ENCODE results near the gene GTF2B. TPM values are rescaled to one million over a fixed set of nuclear protein-coding genes. Genes with fewer than 3 reads are reported as not detected.
A peak's percentile ranks its signal among the peaks of the same experiment; 100 is the strongest.
"Not testable (repeated sequence)": the region's sequence is repeated elsewhere in the genome, so short reads cannot be mapped to it uniquely, and the experiment has no call there.

The GTF2B gene
- total RNA-seq, 2 experiments from 2014 or later: 34.3 to 38.1 TPM

DNA sequence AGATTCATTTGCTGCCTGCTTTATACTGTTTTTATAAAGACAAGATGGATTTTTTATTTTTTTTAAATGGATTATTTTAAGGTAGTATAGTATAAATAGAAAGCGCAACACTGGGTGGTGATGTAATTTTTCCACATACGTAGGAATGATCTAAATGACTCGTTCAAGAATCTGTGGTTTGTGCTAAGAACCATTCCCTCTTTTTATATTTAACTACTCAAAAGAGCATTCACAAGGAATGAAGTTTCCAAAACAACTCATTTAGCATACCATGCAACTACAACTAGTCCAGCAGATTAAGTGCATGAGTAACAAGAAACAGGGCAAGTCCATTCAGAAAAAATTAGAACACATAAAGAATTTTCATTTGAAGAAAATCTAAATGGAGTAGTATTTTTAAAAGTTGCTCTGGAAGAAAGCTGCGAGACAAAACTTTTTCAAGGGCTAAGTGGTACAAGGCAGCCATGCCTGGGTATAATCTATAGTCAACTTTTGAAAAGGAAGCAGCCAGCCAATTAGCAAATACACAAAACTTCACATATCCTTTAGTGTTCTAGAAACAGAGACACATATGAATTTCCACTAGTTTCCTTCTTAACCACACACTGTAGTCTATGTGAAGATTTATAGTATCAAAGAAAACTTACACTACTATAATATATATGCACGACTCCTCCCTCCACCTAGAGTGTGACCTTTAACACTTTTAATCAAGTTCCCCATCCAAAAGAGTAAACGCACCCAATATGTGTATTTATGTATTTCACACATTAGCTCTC lies 23.4 kb downstream of the GTF2B start:
- intact Hi-C loops (cut with DNase I, micrococcal nuclease): loop anchor here in 1 of 2 experiments (2.0 kb wide), 1 partner anchor 23 kb away; the partner anchor contains the start of gene GTF2B
- H3K4me3 Mint-ChIP-seq: peak overlapping the region; percentile 33
- peak overlapping the region; percentile 92 for H3K27ac Mint-ChIP-seq
- ChIA-PET POLR2A (interaction anchor here (0.7 kb wide), 1 partner anchor 183 kb away, joined by 3 read pairs; no protein-coding TSS in a partner anchor), CTCF (interaction anchor here (0.7 to 1.8 kb wide), 3 partner anchors 10 to 213 kb away, joined by 3 to 14 read pairs (median 4); no protein-coding TSS in a partner anchor)
- peaks cover 59% of the 10 kb centered on the region for H3K4me1 Mint-ChIP-seq
- H3K27me3 Mint-ChIP-seq: no peaks in the 10 kb centered on the region
- H3K36me3 Mint-ChIP-seq (ENCODE audit: low read depth): peaks cover 21% of the 10 kb centered on the region
- H3K9me3 Mint-ChIP-seq (ENCODE audit: low read depth): no peaks in the 10 kb centered on the region
- ATAC-seq (peak; percentile 77), DNase-seq (no peak)

DNA sequence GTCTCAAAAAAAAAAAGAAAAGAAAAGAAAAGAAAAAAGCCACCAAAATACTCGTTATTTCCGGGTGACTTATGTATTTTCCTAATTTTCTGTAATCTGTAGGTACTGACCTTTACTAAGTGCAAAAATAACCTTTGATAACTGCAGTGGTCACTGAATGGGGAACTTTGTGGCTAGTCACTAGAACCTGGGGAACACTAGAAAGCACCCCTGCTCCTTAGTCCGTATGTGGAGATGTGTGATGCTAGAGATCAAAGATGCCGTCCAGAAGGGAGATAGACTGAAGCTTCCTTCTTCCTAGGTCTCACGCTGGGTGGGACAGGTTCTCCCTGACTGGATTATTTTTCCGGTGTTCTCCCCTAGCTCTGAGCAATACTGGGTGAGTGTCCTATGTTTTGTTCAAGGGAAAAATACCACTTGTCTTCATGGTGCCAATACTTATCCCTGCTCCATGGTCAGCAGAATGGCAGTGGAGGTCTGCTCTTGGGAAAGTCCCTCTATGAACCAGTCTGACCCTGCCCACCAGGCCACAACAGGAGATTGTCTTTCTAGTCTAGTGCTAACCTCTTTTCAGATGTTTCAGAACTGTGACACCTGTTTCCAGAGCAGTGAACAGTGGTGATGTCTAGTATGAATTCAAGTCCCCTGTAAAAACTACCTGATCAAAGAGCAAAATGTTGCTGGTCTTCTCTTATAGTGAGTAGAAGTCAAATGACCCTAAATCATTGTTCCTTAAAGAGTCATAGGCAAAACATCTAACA lies 39.9 kb downstream of the GTF2B start:
- ATAC-seq (no peak), DNase-seq (no peak)
- ChIA-PET CTCF (interaction anchor here (1.2 to 2.4 kb wide), 3 partner anchors 8 to 48 kb away, joined by 4 to 7 read pairs (median 5); no protein-coding TSS in a partner anchor), POLR2A (no interaction called here)
- H3K4me3 Mint-ChIP-seq: no peak overlapping the region
- no peaks in the 10 kb centered on the region for H3K27me3 Mint-ChIP-seq
- H3K9me3 Mint-ChIP-seq (ENCODE audit: low read depth): no peaks in the 10 kb centered on the region
- intact Hi-C loops (cut with DNase I, micrococcal nuclease): no loop called here
- H3K27ac Mint-ChIP-seq: peak overlapping the region; percentile 23
- H3K36me3 Mint-ChIP-seq (ENCODE audit: low read depth): peaks cover 29% of the 10 kb centered on the region
- H3K4me1 Mint-ChIP-seq: no peaks in the 10 kb centered on the region

DNA sequence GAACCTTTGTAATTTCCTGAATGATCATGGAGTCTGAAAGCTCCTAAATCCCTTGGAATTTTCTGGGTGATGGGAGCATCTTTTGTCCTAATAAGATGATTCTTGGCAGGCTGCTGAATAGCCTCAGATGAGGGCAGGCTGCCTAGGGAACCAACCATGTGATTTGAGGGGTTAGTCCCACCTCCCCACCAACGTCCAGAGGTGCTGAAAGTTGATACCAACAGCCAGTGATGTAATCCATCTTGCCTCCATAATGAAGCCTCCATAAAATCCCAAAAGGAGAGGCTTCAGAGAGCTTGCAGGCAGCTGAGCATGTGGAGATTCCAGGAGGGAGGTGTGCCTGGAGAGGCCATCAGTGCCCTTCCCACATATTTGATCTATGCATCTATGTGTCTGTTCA lies 43.7 kb downstream of the GTF2B start:
- intact Hi-C loops (cut with DNase I, micrococcal nuclease): no loop called here
- H3K4me3 Mint-ChIP-seq: no peak overlapping the region
- ATAC-seq: no peak
- ChIA-PET CTCF (interaction anchor here (1.1 to 2.1 kb wide), 2 partner anchors 29 to 31 kb away, joined by 4 to 5 read pairs; no protein-coding TSS in a partner anchor), POLR2A (no interaction called here)
- DNase-seq: no peak
- H3K36me3 Mint-ChIP-seq (ENCODE audit: low read depth): peaks cover 11% of the 10 kb centered on the region
- H3K9me3 Mint-ChIP-seq (ENCODE audit: low read depth): no peaks in the 10 kb centered on the region
- no peaks in the 10 kb centered on the region for H3K27me3 Mint-ChIP-seq
- no peak overlapping the region for H3K27ac Mint-ChIP-seq
- H3K4me1 Mint-ChIP-seq: no peaks in the 10 kb centered on the region

DNA sequence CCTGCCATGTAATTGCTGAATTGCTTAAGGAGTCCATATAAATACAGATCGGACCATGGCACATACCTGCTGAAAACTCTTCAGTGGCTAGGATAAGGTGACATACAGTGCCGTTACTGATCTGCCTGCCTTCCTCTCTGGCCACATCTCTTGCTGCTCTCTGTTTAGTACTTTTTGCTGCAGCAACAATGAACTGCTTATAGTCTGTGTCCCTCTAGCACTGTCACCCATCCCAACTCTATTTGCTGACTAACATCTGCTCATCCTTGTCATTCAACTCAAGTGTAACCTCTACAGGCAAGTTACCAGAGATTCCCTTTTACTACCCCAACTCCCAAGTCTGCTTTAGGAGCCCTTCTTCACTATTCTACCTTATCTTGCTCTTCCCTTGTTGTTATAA lies 65.6 kb downstream of the GTF2B start:
- ChIA-PET CTCF (no interaction called here), POLR2A (no interaction called here)
- H3K4me3 Mint-ChIP-seq: no peak overlapping the region
- intact Hi-C loops (cut with DNase I, micrococcal nuclease): no loop called here
- no peak for DNase-seq
- no peak overlapping the region for H3K27ac Mint-ChIP-seq
- ATAC-seq: no peak
- no peaks in the 10 kb centered on the region for H3K27me3 Mint-ChIP-seq
- no peaks in the 10 kb centered on the region for H3K9me3 Mint-ChIP-seq (ENCODE audit: low read depth)
- no peaks in the 10 kb centered on the region for H3K4me1 Mint-ChIP-seq
- H3K36me3 Mint-ChIP-seq (ENCODE audit: low read depth): peaks cover 18% of the 10 kb centered on the region

DNA sequence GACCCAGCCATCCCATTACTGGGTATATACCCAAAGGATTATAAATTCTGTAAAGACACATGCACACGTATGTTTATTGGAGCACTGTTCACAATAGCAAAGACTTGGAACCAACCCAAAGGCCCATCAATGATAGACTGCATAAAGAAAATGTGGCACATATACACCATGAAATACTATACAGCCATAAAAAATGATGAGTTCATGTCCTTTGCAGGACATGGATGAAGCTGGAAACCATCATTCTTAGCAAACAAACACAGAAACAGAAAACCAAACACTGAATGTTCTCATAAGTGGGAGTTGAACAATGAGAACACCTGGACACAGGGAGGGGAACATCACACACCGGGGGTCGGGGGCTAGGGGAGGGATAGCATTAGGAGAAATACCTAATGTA lies 71.7 kb downstream of the GTF2B start:
- intact Hi-C loops (cut with DNase I, micrococcal nuclease); H3K4me3 Mint-ChIP-seq; DNase-seq; H3K9me3 Mint-ChIP-seq (ENCODE audit: low read depth); H3K27ac Mint-ChIP-seq; ATAC-seq; CTCF ChIA-PET; H3K27me3 Mint-ChIP-seq; H3K4me1 Mint-ChIP-seq; POLR2A ChIA-PET: not testable (repeated sequence)
- peaks cover 28% of the 10 kb centered on the region for H3K36me3 Mint-ChIP-seq (ENCODE audit: low read depth)

DNA sequence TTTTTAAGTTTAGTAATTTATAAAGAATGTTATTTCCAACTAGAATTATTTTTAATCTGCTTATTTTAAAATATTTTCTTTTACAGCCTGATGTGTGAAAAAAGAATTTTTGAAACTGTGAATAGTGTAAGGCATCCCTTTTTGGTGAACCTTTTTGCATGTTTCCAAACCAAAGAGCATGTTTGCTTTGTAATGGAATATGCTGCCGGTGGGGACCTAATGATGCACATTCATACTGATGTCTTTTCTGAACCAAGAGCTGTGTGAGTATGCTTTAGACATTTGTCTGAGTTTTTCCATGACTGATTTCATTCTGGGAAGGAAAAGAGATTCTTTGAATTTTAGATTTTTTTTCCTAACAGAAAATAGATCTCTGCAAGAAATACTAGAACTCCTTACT lies 77.9 kb downstream of the GTF2B start:
- ChIA-PET CTCF (no interaction called here), POLR2A (no interaction called here)
- no peak for DNase-seq
- Mint-ChIP-seq H3K27me3 (no peaks in the 10 kb centered on the region), H3K4me1 (no peaks in the 10 kb centered on the region), H3K27ac (no peak overlapping the region), H3K36me3 (ENCODE audit: low read depth) (peaks cover 27% of the 10 kb centered on the region), H3K4me3 (no peak overlapping the region), H3K9me3 (ENCODE audit: low read depth) (no peaks in the 10 kb centered on the region)
- intact Hi-C loops (cut with DNase I, micrococcal nuclease): no loop called here
- no peak for ATAC-seq

DNA sequence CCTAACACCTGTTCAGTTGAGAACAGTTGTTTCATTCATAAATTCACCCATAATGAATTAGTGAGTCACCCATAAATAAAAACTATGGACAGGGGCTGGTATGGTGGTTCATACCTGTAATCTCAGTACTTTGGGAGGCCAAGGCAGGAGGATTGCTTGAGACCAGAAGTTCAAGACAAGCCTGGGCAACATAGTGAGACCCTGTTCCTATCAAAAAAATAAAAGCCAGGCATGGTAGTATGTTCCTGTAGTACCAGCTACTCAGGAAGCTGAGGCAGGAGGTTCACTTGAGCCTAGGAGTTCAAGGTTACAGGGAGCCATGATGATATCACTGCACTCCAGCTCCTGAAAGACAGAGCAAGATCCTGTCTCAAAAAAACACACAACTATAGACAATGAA lies 79.0 kb downstream of the GTF2B start:
- Mint-ChIP-seq H3K36me3 (ENCODE audit: low read depth) (peaks cover 22% of the 10 kb centered on the region), H3K27ac (no peak overlapping the region), H3K9me3 (ENCODE audit: low read depth) (no peaks in the 10 kb centered on the region), H3K4me1 (no peaks in the 10 kb centered on the region), H3K4me3 (no peak overlapping the region), H3K27me3 (no peaks in the 10 kb centered on the region)
- ATAC-seq (no peak), DNase-seq (no peak)
- POLR2A ChIA-PET: no interaction called here
- intact Hi-C loops (cut with DNase I, micrococcal nuclease): no loop called here
- CTCF ChIA-PET: no interaction called here

DNA sequence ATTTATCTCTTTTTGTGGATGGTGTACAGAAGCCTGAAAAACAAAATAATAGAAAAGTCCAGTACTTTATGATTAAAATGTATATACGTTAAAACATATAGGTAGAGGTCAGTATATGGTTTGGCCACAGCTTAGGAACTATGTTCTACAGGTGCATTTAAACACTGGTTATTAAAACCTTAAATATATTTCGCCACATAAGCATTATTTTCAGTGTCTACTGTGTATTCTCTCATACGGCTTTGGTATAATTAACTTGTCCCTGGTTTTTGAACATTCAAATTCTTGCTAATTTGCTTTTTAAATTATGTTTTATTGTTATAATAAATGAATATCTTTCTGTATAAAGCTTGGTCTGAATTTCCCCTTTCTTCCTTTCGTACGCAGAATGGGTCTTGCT lies 87.9 kb downstream of the GTF2B start:
- DNase-seq: no peak
- no peaks in the 10 kb centered on the region for H3K27me3 Mint-ChIP-seq
- no peaks in the 10 kb centered on the region for H3K9me3 Mint-ChIP-seq (ENCODE audit: low read depth)
- no peak overlapping the region for H3K27ac Mint-ChIP-seq
- no peak for ATAC-seq
- H3K4me1 Mint-ChIP-seq: peaks cover 4% of the 10 kb centered on the region
- ChIA-PET CTCF (interaction anchor here (1.2 to 1.4 kb wide), 2 partner anchors 49 to 74 kb away, joined by 4 to 8 read pairs; no protein-coding TSS in a partner anchor), POLR2A (no interaction called here)
- intact Hi-C loops (cut with DNase I, micrococcal nuclease): loop anchor here (5.0 kb wide), 2 partner anchors 134 to 146 kb away; no protein-coding TSS in a partner anchor
- H3K36me3 Mint-ChIP-seq (ENCODE audit: low read depth): peaks cover 33% of the 10 kb centered on the region
- H3K4me3 Mint-ChIP-seq: no peak overlapping the region

DNA sequence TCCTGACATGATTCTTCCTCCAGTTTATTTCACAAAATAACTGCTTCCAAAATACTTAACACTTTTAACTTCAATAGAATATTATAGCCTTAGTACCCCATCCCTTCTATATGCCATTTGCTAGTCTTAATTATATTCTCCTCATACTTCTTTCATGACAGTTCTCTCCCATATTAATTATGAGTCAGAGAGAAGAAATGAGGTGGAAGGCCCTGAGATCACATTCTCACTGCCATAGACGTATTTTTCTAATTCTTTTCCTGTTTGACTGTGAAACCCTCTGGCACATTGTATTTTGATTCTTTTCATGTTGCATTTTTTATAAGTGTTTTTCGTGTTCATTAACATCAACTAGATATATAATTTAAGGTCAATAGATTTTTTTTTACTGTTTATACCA lies 88.4 kb downstream of the GTF2B start:
- H3K27me3 Mint-ChIP-seq: no peaks in the 10 kb centered on the region
- no peaks in the 10 kb centered on the region for H3K9me3 Mint-ChIP-seq (ENCODE audit: low read depth)
- CTCF ChIA-PET: interaction anchor here (1.2 kb wide), 1 partner anchor 49 kb away, joined by 4 read pairs; no protein-coding TSS in a partner anchor
- DNase-seq: no peak
- H3K27ac Mint-ChIP-seq: no peak overlapping the region
- POLR2A ChIA-PET: no interaction called here
- peaks cover 4% of the 10 kb centered on the region for H3K4me1 Mint-ChIP-seq
- H3K36me3 Mint-ChIP-seq (ENCODE audit: low read depth): peaks cover 33% of the 10 kb centered on the region
- no peak overlapping the region for H3K4me3 Mint-ChIP-seq
- ATAC-seq: no peak
- intact Hi-C loops (cut with DNase I, micrococcal nuclease): loop anchor here (5.0 kb wide), 2 partner anchors 134 to 146 kb away; no protein-coding TSS in a partner anchor

Measured in activated CD4-positive, alpha-beta T cell treated with anti-CD3 and anti-CD28 coated beads for 36 hours (primary cell).